ENCODE measurements around the gene SLCO2A1. TPM values are rescaled to one million over a fixed set of nuclear protein-coding genes. Genes with fewer than 3 reads are reported as not detected.

The SLCO2A1 gene
- total RNA-seq, 1 donor from 2014 or later = not detected

DNA sequence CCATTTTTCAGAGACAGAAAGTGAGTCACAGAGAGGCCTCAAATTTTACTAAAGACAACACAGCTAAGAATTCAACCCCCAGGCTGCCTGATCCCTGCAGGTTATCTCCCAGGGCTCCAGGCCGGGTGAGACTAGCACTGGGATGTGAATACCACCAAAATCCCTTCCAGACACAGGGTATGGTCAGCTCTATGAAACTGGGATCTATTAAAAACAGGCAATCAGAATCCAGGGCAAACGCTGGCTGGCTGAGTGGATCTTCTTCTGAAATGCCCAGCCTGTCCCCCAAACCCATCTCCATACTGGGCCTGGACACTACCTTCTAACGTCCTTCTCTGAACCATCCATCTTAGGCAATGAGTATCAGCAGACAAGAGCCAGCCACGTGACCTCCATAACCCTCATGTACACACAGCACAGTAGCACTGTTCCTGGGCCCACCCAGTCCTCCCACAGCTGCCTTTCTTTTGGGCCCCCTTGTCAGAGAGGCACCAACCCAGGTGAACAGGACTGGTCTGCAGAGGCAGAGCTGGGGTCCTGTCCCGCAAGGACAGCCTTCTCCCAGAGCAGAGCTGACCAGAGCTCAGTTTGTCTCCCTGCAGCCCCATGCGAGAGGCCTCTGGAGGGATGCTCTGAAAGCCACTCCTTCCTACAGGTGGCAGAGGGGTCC is 135.9 kb downstream of the SLCO2A1 start:
- peak; percentile 48 for DNase-seq
- H3K4me3 Mint-ChIP-seq = no peak overlapping the region
- no peaks in the 10 kb centered on the region for H3K9me3 Mint-ChIP-seq
- H3K27ac Mint-ChIP-seq = no peak overlapping the region
- no peaks in the 10 kb centered on the region for H3K4me1 Mint-ChIP-seq
- intact Hi-C loops (cut with micrococcal nuclease) = no loop called here
- no peaks in the 10 kb centered on the region for H3K36me3 Mint-ChIP-seq (ENCODE audit: low read depth)
- peaks cover 51% of the 10 kb centered on the region for H3K27me3 Mint-ChIP-seq

- Mint-ChIP-seq H3K36me3 (ENCODE audit: low read depth) (no peaks in the 10 kb centered on the region), H3K27ac (no peak overlapping the region), H3K4me1 (no peaks in the 10 kb centered on the region), H3K4me3 (no peak overlapping the region), H3K9me3 (no peaks in the 10 kb centered on the region), H3K27me3 (peaks cover 46% of the 10 kb centered on the region)
- intact Hi-C loops (cut with micrococcal nuclease) = no loop called here
- DNase-seq = peak; percentile 51
These were observed 137.0 kb downstream of the SLCO2A1 start for GRCh38 chr3:133892541-133893231.

- no peak overlapping the region for H3K27ac Mint-ChIP-seq
- no peaks in the 10 kb centered on the region for H3K4me1 Mint-ChIP-seq
- H3K36me3 Mint-ChIP-seq (ENCODE audit: low read depth) = no peaks in the 10 kb centered on the region
- DNase-seq = peak; percentile 34
- H3K4me3 Mint-ChIP-seq = no peak overlapping the region
- peaks cover 38% of the 10 kb centered on the region for H3K27me3 Mint-ChIP-seq
- H3K9me3 Mint-ChIP-seq = no peaks in the 10 kb centered on the region
- intact Hi-C loops (cut with micrococcal nuclease) = no loop called here
These were observed 137.9 kb downstream of the SLCO2A1 start for GRCh38 chr3:133891662-133892378.

- no peak overlapping the region for H3K27ac Mint-ChIP-seq
- H3K4me3 Mint-ChIP-seq = no peak overlapping the region
- intact Hi-C loops (cut with micrococcal nuclease) = no loop called here
- peak; percentile 43 for DNase-seq
- H3K9me3 Mint-ChIP-seq = no peaks in the 10 kb centered on the region
- peaks cover 31% of the 10 kb centered on the region for H3K27me3 Mint-ChIP-seq
- no peaks in the 10 kb centered on the region for H3K4me1 Mint-ChIP-seq
- H3K36me3 Mint-ChIP-seq (ENCODE audit: low read depth) = no peaks in the 10 kb centered on the region
These were observed 138.6 kb downstream of the SLCO2A1 start for GRCh38 chr3:133890972-133891644.

DNA sequence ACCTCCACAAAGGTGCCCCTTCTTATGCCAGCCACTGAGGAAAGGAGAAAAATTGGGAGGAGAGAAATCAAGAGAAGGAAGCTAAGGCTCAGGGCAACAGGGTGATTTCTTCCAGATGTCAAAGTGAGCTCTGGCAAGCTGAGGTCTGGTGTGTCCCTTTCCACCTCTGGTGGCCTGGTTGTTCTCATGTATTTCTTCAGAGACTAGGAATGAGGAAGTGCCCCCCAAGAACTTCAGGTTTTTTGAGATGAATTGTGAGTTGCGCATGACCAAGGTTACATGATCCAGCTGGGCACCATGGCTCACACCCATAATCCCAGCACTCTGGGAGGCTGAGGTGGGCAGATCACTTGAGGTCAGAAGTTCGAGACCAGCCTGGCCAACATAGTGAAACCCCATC is 139.7 kb downstream of the SLCO2A1 start:
- Mint-ChIP-seq H3K36me3 (ENCODE audit: low read depth) (no peaks in the 10 kb centered on the region), H3K4me1 (no peaks in the 10 kb centered on the region)

DNA sequence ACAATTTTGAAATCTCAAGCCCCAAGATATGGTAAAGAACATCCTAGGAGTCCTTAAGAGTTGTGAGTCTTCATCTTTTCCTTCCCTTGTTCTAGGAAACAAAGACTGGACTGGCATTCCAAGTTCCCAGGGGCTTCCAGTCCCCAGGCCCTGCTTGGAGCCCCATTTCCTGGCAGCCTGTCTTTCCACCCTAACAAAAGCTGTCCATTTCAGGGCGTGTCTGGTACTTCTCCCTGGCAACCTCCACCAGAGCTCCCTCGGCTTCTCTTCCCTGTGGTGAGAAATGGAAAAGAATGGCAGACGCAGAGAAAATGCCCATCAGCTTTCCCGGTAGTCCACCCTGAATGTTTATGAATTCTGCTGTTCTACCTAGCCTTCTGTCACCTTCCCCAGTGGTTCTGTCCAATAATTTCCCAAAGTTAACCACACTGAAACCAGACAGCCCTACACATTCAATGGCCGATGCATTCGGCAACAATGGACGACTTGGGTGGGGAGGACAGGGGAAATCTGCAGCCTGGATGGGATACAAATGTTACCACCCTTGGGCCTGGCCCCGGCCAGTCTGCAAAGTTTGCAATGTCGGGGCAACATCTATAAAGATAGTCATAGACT is 140.9 kb downstream of the SLCO2A1 start:
- no peak overlapping the region for H3K4me3 Mint-ChIP-seq
- H3K27ac Mint-ChIP-seq = no peak overlapping the region
- no peaks in the 10 kb centered on the region for H3K36me3 Mint-ChIP-seq (ENCODE audit: low read depth)
- no peaks in the 10 kb centered on the region for H3K4me1 Mint-ChIP-seq
- DNase-seq = peak; percentile 41
- intact Hi-C loops (cut with micrococcal nuclease) = no loop called here
- peaks cover 18% of the 10 kb centered on the region for H3K27me3 Mint-ChIP-seq
- H3K9me3 Mint-ChIP-seq = no peaks in the 10 kb centered on the region

More for the DNA sequence above, 139.7 kb downstream of the SLCO2A1 start:
- no peak overlapping the region for H3K27ac Mint-ChIP-seq
- intact Hi-C loops (cut with micrococcal nuclease) = no loop called here
- no peak overlapping the region for H3K4me3 Mint-ChIP-seq
- no peaks in the 10 kb centered on the region for H3K9me3 Mint-ChIP-seq
- peaks cover 25% of the 10 kb centered on the region for H3K27me3 Mint-ChIP-seq
- DNase-seq = peak; percentile 26

- Mint-ChIP-seq H3K27ac (no peak overlapping the region), H3K9me3 (no peaks in the 10 kb centered on the region), H3K4me3 (no peak overlapping the region), H3K27me3 (peaks cover 10% of the 10 kb centered on the region), H3K36me3 (ENCODE audit: low read depth) (no peaks in the 10 kb centered on the region), H3K4me1 (no peaks in the 10 kb centered on the region)
- no peak for DNase-seq
- intact Hi-C loops (cut with micrococcal nuclease) = no loop called here
These were observed 141.7 kb downstream of the SLCO2A1 start for GRCh38 chr3:133887803-133888703.

- H3K4me3 Mint-ChIP-seq = no peak overlapping the region
These were observed 142.5 kb downstream of the SLCO2A1 start for GRCh38 chr3:133887074-133887802.

DNA sequence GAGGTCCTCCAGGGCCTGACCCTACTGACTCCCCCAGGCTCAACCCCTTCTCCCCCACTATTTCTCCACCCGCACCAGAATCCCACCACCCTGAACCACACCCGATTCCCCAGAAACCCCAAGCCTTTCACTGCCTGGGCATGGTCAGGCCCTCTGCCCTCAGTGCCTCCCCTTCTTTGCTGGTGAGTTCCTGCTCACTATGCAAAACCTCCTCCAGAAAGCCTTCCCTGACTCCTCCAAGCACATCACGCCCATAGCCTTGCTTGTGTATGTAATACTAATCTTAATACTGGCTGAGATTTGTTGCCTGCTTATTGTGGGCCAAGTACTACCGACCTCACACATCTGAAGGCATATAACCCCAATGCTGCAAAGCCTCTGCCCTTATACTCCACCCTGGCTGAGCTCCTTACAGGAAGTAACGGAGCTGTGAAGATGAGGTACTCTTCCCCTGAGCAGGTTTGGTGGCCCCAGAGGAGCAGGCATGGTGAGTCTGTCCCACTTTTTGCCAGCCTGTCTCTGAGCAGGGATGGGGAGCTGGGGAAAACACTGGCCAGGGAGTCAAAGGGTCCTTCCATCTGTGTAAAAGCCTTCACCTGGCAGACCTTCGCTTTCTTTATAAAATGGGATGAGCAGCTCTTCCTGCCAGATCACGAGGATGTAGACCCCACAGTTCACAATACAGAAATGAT is 143.5 kb downstream of the SLCO2A1 start:
- no peak overlapping the region for H3K27ac Mint-ChIP-seq
- H3K4me3 Mint-ChIP-seq = no peak overlapping the region
- intact Hi-C loops (cut with micrococcal nuclease) = no loop called here
- peaks cover 5% of the 10 kb centered on the region for H3K4me1 Mint-ChIP-seq
- DNase-seq = no peak
- H3K36me3 Mint-ChIP-seq (ENCODE audit: low read depth) = no peaks in the 10 kb centered on the region
- no peaks in the 10 kb centered on the region for H3K9me3 Mint-ChIP-seq
- no peaks in the 10 kb centered on the region for H3K27me3 Mint-ChIP-seq

More at GRCh38 chr3:133887074-133887802, 142.5 kb downstream of the SLCO2A1 start:
- intact Hi-C loops (cut with micrococcal nuclease) = no loop called here
- DNase-seq = no peak
- Mint-ChIP-seq H3K4me1 (peaks cover 1% of the 10 kb centered on the region), H3K9me3 (no peaks in the 10 kb centered on the region), H3K27ac (no peak overlapping the region), H3K36me3 (ENCODE audit: low read depth) (no peaks in the 10 kb centered on the region), H3K27me3 (peaks cover 4% of the 10 kb centered on the region)

DNA sequence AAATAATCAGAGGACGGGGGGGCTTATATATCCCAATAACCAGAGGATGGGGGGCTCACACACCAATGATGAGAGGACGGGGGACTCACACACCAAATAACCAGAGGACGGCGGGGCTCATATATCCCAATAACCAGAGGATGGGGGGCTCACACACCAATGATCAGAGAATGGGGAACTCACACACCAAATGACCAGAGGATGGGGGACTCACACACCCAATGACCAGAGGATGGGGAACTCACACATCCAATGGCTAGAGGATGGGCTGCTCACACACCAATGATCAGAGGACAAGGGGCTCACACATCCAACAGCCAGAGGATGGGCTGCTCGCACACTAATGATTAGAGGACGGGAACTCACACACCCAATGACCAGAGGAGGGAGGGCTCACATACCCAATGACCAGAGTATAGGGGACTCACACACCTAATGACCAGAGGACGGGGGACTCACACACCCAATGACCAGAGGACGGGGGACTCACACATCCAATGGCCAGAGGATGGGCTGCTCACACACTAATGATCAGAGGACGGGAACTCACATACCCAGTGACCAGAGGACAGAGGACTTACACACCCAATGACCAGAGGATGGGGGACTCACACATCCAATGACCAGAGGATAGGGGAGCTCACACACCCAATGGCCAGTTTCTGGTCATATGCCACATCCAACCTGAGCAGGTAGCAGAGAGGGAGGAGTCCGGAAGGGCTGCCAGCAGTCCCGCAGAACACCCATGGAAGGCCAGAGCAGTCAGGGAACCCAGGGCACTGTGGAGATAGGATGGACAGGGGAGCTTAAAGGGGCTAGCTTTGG is 144.6 kb downstream of the SLCO2A1 start:
- H3K4me3 Mint-ChIP-seq = no peak overlapping the region
- no peaks in the 10 kb centered on the region for H3K36me3 Mint-ChIP-seq (ENCODE audit: low read depth)
- intact Hi-C loops (cut with micrococcal nuclease) = no loop called here
- no peaks in the 10 kb centered on the region for H3K27me3 Mint-ChIP-seq
- no peak for DNase-seq
- H3K27ac Mint-ChIP-seq = no peak overlapping the region
- H3K9me3 Mint-ChIP-seq = no peaks in the 10 kb centered on the region
- peaks cover 5% of the 10 kb centered on the region for H3K4me1 Mint-ChIP-seq

GRCh38 chr3:133884054-133884886 is 145.5 kb downstream of the SLCO2A1 start:
- no peaks in the 10 kb centered on the region for H3K27me3 Mint-ChIP-seq
- H3K4me3 Mint-ChIP-seq = no peak overlapping the region
- no peaks in the 10 kb centered on the region for H3K36me3 Mint-ChIP-seq (ENCODE audit: low read depth)
- H3K27ac Mint-ChIP-seq = no peak overlapping the region
- intact Hi-C loops (cut with micrococcal nuclease) = no loop called here
- H3K9me3 Mint-ChIP-seq = no peaks in the 10 kb centered on the region
- H3K4me1 Mint-ChIP-seq = peaks cover 5% of the 10 kb centered on the region
- no peak for DNase-seq
